ENCODE data around the gene BUB3.

The BUB3 gene

GRCh38 chr10:123154092-123154710 is at the start of gene BUB3:
Gene BUB3 (plus strand): TSS chr10:123154402. CDS start chr10:123154918, 516 bp downstream.
- DNase-seq (ENCODE audit: low spot score): peak; percentile 98

GRCh38 chr10:123109466-123109865 is 44.7 kb upstream of the BUB3 start:
- no peak for DNase-seq (ENCODE audit: low spot score)

GRCh38 chr10:123117644-123118417 is 36.4 kb upstream of the BUB3 start:
- no peak for DNase-seq (ENCODE audit: low spot score)

GRCh38 chr10:123119081-123119480 is 35.1 kb upstream of the BUB3 start:
- DNase-seq (ENCODE audit: low spot score): no peak

GRCh38 chr10:123126246-123126645 is 28.0 kb upstream of the BUB3 start:
- no peak for DNase-seq (ENCODE audit: low spot score)

- DNase-seq (ENCODE audit: low spot score): no peak
Measured at GRCh38 chr10:123129618-123130271, 24.5 kb upstream of the BUB3 start.

GRCh38 chr10:123132576-123133477 is 21.4 kb upstream of the BUB3 start:
- DNase-seq (ENCODE audit: low spot score): peak; percentile 89

GRCh38 chr10:123133541-123134342 is 20.5 kb upstream of the BUB3 start:
- no peak for DNase-seq (ENCODE audit: low spot score)

GRCh38 chr10:123134343-123134914 is 19.8 kb upstream of the BUB3 start:
- no peak for DNase-seq (ENCODE audit: low spot score)

GRCh38 chr10:123134915-123135414 is 19.2 kb upstream of the BUB3 start:
- DNase-seq (ENCODE audit: low spot score): no peak

GRCh38 chr10:123135415-123136141 is 18.6 kb upstream of the BUB3 start, which contains the start of gene HMX3:
Gene HMX3 (plus strand): TSS chr10:123135970. CDS start chr10:123136051, 81 bp downstream.
- no peak for DNase-seq (ENCODE audit: low spot score)

GRCh38 chr10:123136221-123136805 is 17.9 kb upstream of the BUB3 start:
- DNase-seq (ENCODE audit: low spot score): no peak

GRCh38 chr10:123136806-123137642 is 17.2 kb upstream of the BUB3 start:
- no peak for DNase-seq (ENCODE audit: low spot score)

- DNase-seq (ENCODE audit: low spot score): no peak
Measured at GRCh38 chr10:123139165-123139520, 15.1 kb upstream of the BUB3 start.

- DNase-seq (ENCODE audit: low spot score): peak; percentile 94
Measured at GRCh38 chr10:123139521-123140163, 14.6 kb upstream of the BUB3 start.

GRCh38 chr10:123140164-123140982 is 13.8 kb upstream of the BUB3 start:
- no peak for DNase-seq (ENCODE audit: low spot score)

- no peak for DNase-seq (ENCODE audit: low spot score)
Measured at GRCh38 chr10:123140983-123141390, 13.2 kb upstream of the BUB3 start.

All from HuH-7.5 (cell line).